ES-I3 (cell line): ENCODE results near the gene ADK.
"Not testable (repeated sequence)": the region's sequence is repeated elsewhere in the genome, so short reads cannot be mapped to it uniquely, and the experiment has no call there.

Source experiments
- H3K36me3 ChIP-seq: 2 replicates; pipeline ENCODE4 v1.6.1; 2013; ENCODE audit warnings: mild to moderate bottlenecking, low read length, control low read depth, moderate library complexity; ENCODE audit not compliant: insufficient read depth
- H3K4me1 ChIP-seq: 2 replicates; pipeline ENCODE4 v1.6.1; 2013; ENCODE audit warnings: mild to moderate bottlenecking, control low read depth, low read length; ENCODE audit not compliant: insufficient read depth
- H3K9ac ChIP-seq: 2 replicates; pipeline ENCODE4 v1.6.1; 2013; ENCODE audit warnings: low read depth, mild to moderate bottlenecking, low read length, moderate library complexity
- H3K9me3 ChIP-seq: 2 replicates; pipeline ENCODE4 v1.6.1; 2013; ENCODE audit warnings: mild to moderate bottlenecking, low read length, moderate library complexity; ENCODE audit not compliant: control insufficient read depth, insufficient read depth

Gene ADK

GRCh38 chr10:74451127-74451829 lies 300.3 kb downstream of the ADK start:
- Histone ChIP-seq H3K9me3 (no peaks in the 10 kb centered on the region), H3K36me3 (no peaks in the 10 kb centered on the region), H3K4me1 (no peaks in the 10 kb centered on the region), H3K9ac (no peak overlapping the region)

GRCh38 chr10:74453169-74453568 lies 302.1 kb downstream of the ADK start:
- Histone ChIP-seq H3K9ac (no peak overlapping the region), H3K9me3 (no peaks in the 10 kb centered on the region), H3K36me3 (no peaks in the 10 kb centered on the region), H3K4me1 (no peaks in the 10 kb centered on the region)

- H3K4me1 ChIP-seq, H3K9ac ChIP-seq, H3K9me3 ChIP-seq, H3K36me3 ChIP-seq: not testable (repeated sequence)
Observed at GRCh38 chr10:74457478-74457877, 306.5 kb downstream of the ADK start.

- no peaks in the 10 kb centered on the region for H3K36me3 ChIP-seq
- H3K9ac ChIP-seq, result no peak overlapping the region
- H3K4me1 ChIP-seq, result no peaks in the 10 kb centered on the region
- H3K9me3 ChIP-seq, result no peaks in the 10 kb centered on the region
Observed at GRCh38 chr10:74460812-74461211, 309.8 kb downstream of the ADK start.

GRCh38 chr10:74474022-74474713 lies 323.1 kb downstream of the ADK start:
- Histone ChIP-seq H3K9me3 (no peaks in the 10 kb centered on the region), H3K4me1 (no peaks in the 10 kb centered on the region), H3K36me3 (no peaks in the 10 kb centered on the region), H3K9ac (no peak overlapping the region)

- not testable (repeated sequence) for H3K4me1 ChIP-seq, H3K9me3 ChIP-seq, H3K36me3 ChIP-seq, H3K9ac ChIP-seq
Observed at GRCh38 chr10:74476162-74476706, 325.2 kb downstream of the ADK start.

- Histone ChIP-seq H3K9me3 (no peaks in the 10 kb centered on the region), H3K4me1 (no peaks in the 10 kb centered on the region), H3K36me3 (peaks cover 3% of the 10 kb centered on the region; the same call in 1 of the 2 replicates), H3K9ac (no peak overlapping the region)
Observed at GRCh38 chr10:74480778-74481177, 329.8 kb downstream of the ADK start.

GRCh38 chr10:74483356-74483755 lies 332.3 kb downstream of the ADK start:
- H3K9ac ChIP-seq, result no peak overlapping the region
- H3K4me1 ChIP-seq, result no peaks in the 10 kb centered on the region
- H3K9me3 ChIP-seq, result no peaks in the 10 kb centered on the region
- peaks cover 3% of the 10 kb centered on the region; the same call in 1 of the 2 replicates for H3K36me3 ChIP-seq

GRCh38 chr10:74485283-74485682 lies 334.3 kb downstream of the ADK start:
- Histone ChIP-seq H3K9ac (no peak overlapping the region), H3K36me3 (peaks cover 3% of the 10 kb centered on the region; the same call in 1 of the 2 replicates), H3K9me3 (no peaks in the 10 kb centered on the region), H3K4me1 (no peaks in the 10 kb centered on the region)

GRCh38 chr10:74486659-74487058 lies 335.6 kb downstream of the ADK start:
- no peak overlapping the region for H3K9ac ChIP-seq
- peaks cover 3% of the 10 kb centered on the region; the same call in 1 of the 2 replicates for H3K36me3 ChIP-seq

GRCh38 chr10:74488907-74489306 lies 337.9 kb downstream of the ADK start:
- Histone ChIP-seq H3K9me3 (no peaks in the 10 kb centered on the region), H3K4me1 (no peaks in the 10 kb centered on the region), H3K36me3 (no peaks in the 10 kb centered on the region), H3K9ac (no peak overlapping the region)

More at GRCh38 chr10:74486659-74487058, 335.6 kb downstream of the ADK start:
- Histone ChIP-seq H3K4me1 (no peaks in the 10 kb centered on the region), H3K9me3 (no peaks in the 10 kb centered on the region)

GRCh38 chr10:74490551-74490950 lies 339.5 kb downstream of the ADK start:
- Histone ChIP-seq H3K9ac (no peak overlapping the region), H3K9me3 (no peaks in the 10 kb centered on the region), H3K36me3 (no peaks in the 10 kb centered on the region), H3K4me1 (no peaks in the 10 kb centered on the region)

- Histone ChIP-seq H3K36me3 (no peaks in the 10 kb centered on the region), H3K9ac (no peak overlapping the region), H3K9me3 (no peaks in the 10 kb centered on the region), H3K4me1 (no peaks in the 10 kb centered on the region)
Observed at GRCh38 chr10:74491014-74491413, 340.0 kb downstream of the ADK start.

GRCh38 chr10:74496276-74496675 lies 345.3 kb downstream of the ADK start:
- not testable (repeated sequence) for H3K9me3 ChIP-seq, H3K9ac ChIP-seq, H3K36me3 ChIP-seq, H3K4me1 ChIP-seq

- H3K4me1 ChIP-seq, H3K9me3 ChIP-seq, H3K36me3 ChIP-seq, H3K9ac ChIP-seq: not testable (repeated sequence)
Observed at GRCh38 chr10:74498664-74499063, 347.6 kb downstream of the ADK start.
